ENCODE data around the gene UST. TPM values are rescaled to one million over a fixed set of nuclear protein-coding genes. Genes with fewer than 3 reads are reported as not detected.
"Not testable (repeated sequence)": the region's sequence is repeated elsewhere in the genome, so short reads cannot be mapped to it uniquely, and the experiment has no call there.

UST gene
- total RNA-seq, 2 donors from 2014 or later: 1.6 to 3.0 TPM

- H3K27me3 Mint-ChIP-seq: peaks cover 2 to 8% of the 10 kb centered on the region in 2 donors
- H3K36me3 Mint-ChIP-seq: no peaks in the 10 kb centered on the region
- no peak overlapping the region for H3K27ac Mint-ChIP-seq
- H3K9me3 Mint-ChIP-seq: no peaks in the 10 kb centered on the region
- DNase-seq (ENCODE audit: low spot score) (peak; percentile 78), ATAC-seq (peak; percentile 76 to 88)
- no peak overlapping the region for H3K4me3 Mint-ChIP-seq
- H3K4me1 Mint-ChIP-seq (ENCODE audit: low read depth in 2 of 2): peaks cover 4 to 6% of the 10 kb centered on the region in 2 donors
Measured at GRCh38 chr6:148947621-148948444, 201.0 kb downstream of the UST start.

- Mint-ChIP-seq H3K4me3 (no peak overlapping the region), H3K9me3 (no peaks in the 10 kb centered on the region), H3K36me3 (no peaks in the 10 kb centered on the region), H3K27me3 (peaks cover 2 to 8% of the 10 kb centered on the region in 2 donors), H3K27ac (no peak overlapping the region), H3K4me1 (ENCODE audit: low read depth in 2 of 2) (peaks cover 4 to 6% of the 10 kb centered on the region in 2 donors)
- DNase-seq (ENCODE audit: low spot score) (no peak), ATAC-seq (no peak)
Measured at GRCh38 chr6:148951662-148952061, 204.8 kb downstream of the UST start.

- Mint-ChIP-seq H3K27ac (no peak overlapping the region), H3K9me3 (no peaks in the 10 kb centered on the region), H3K4me1 (ENCODE audit: low read depth in 2 of 2) (peaks cover 4 to 6% of the 10 kb centered on the region in 2 donors), H3K4me3 (no peak overlapping the region), H3K36me3 (no peaks in the 10 kb centered on the region), H3K27me3 (peaks cover 2 to 8% of the 10 kb centered on the region in 2 donors)
- ATAC-seq: no peak
- DNase-seq (ENCODE audit: low spot score): no peak
Measured at GRCh38 chr6:148952147-148953035, 205.6 kb downstream of the UST start.

GRCh38 chr6:148954461-148954860 lies 207.6 kb downstream of the UST start:
- H3K36me3 Mint-ChIP-seq: no peaks in the 10 kb centered on the region
- H3K4me3 Mint-ChIP-seq: no peak overlapping the region
- no peak overlapping the region for H3K27ac Mint-ChIP-seq
- H3K4me1 Mint-ChIP-seq (ENCODE audit: low read depth in 2 of 2): peaks cover 0 to 6% of the 10 kb centered on the region in 2 donors
- ATAC-seq: no peak
- no peaks in the 10 kb centered on the region for H3K9me3 Mint-ChIP-seq
- H3K27me3 Mint-ChIP-seq: peaks cover 0 to 8% of the 10 kb centered on the region in 2 donors
- DNase-seq (ENCODE audit: low spot score): no peak

- H3K4me1 Mint-ChIP-seq (ENCODE audit: low read depth in 2 of 2): peaks cover 0 to 6% of the 10 kb centered on the region in 2 donors
- no peak overlapping the region for H3K27ac Mint-ChIP-seq
- no peaks in the 10 kb centered on the region for H3K9me3 Mint-ChIP-seq
- H3K4me3 Mint-ChIP-seq: no peak overlapping the region
- H3K36me3 Mint-ChIP-seq: no peaks in the 10 kb centered on the region
- peaks cover 0 to 8% of the 10 kb centered on the region in 2 donors for H3K27me3 Mint-ChIP-seq
- DNase-seq (ENCODE audit: low spot score) (no peak), ATAC-seq (peak in 1 of 2 donors; percentile 6)
Measured at GRCh38 chr6:148954934-148955333, 208.1 kb downstream of the UST start.

- no peak overlapping the region for H3K4me3 Mint-ChIP-seq
- H3K27ac Mint-ChIP-seq: no peak overlapping the region
- peaks cover 0 to 4% of the 10 kb centered on the region in 2 donors for H3K27me3 Mint-ChIP-seq
- H3K9me3 Mint-ChIP-seq: no peaks in the 10 kb centered on the region
- H3K4me1 Mint-ChIP-seq (ENCODE audit: low read depth in 2 of 2): peaks cover 0 to 4% of the 10 kb centered on the region in 2 donors
- ATAC-seq: no peak
- H3K36me3 Mint-ChIP-seq: no peaks in the 10 kb centered on the region
- no peak for DNase-seq (ENCODE audit: low spot score)
Measured at GRCh38 chr6:148955441-148955840, 208.6 kb downstream of the UST start.

- H3K36me3 Mint-ChIP-seq; H3K4me1 Mint-ChIP-seq (ENCODE audit: low read depth in 2 of 2); H3K27me3 Mint-ChIP-seq; H3K4me3 Mint-ChIP-seq; H3K27ac Mint-ChIP-seq; H3K9me3 Mint-ChIP-seq; ATAC-seq; DNase-seq (ENCODE audit: low spot score): not testable (repeated sequence)
Measured at GRCh38 chr6:148956163-148956562, 209.3 kb downstream of the UST start.

- H3K27ac Mint-ChIP-seq: no peak overlapping the region
- H3K36me3 Mint-ChIP-seq: no peaks in the 10 kb centered on the region
- peaks cover 0 to 3% of the 10 kb centered on the region in 2 donors for H3K4me1 Mint-ChIP-seq (ENCODE audit: low read depth in 2 of 2)
- DNase-seq (ENCODE audit: low spot score) (no peak), ATAC-seq (no peak)
- no peaks in the 10 kb centered on the region for H3K9me3 Mint-ChIP-seq
- no peaks in the 10 kb centered on the region for H3K27me3 Mint-ChIP-seq
- no peak overlapping the region for H3K4me3 Mint-ChIP-seq
Measured at GRCh38 chr6:148957752-148958151, 210.9 kb downstream of the UST start.

- DNase-seq (ENCODE audit: low spot score): no peak
- Mint-ChIP-seq H3K36me3 (no peaks in the 10 kb centered on the region), H3K27ac (no peak overlapping the region), H3K27me3 (no peaks in the 10 kb centered on the region), H3K9me3 (no peaks in the 10 kb centered on the region), H3K4me3 (no peak overlapping the region), H3K4me1 (ENCODE audit: low read depth in 2 of 2) (peaks cover 0 to 5% of the 10 kb centered on the region in 2 donors)
- ATAC-seq: no peak
Measured at GRCh38 chr6:148959008-148959407, 212.2 kb downstream of the UST start.

- Mint-ChIP-seq H3K4me3 (no peak overlapping the region), H3K27ac (no peak overlapping the region), H3K4me1 (ENCODE audit: low read depth in 2 of 2) (peaks cover 0 to 5% of the 10 kb centered on the region in 2 donors), H3K36me3 (no peaks in the 10 kb centered on the region), H3K27me3 (no peaks in the 10 kb centered on the region), H3K9me3 (no peaks in the 10 kb centered on the region)
- DNase-seq (ENCODE audit: low spot score) (no peak), ATAC-seq (no peak)
Measured at GRCh38 chr6:148959501-148959900, 212.7 kb downstream of the UST start.

- no peak for DNase-seq (ENCODE audit: low spot score)
- no peak overlapping the region for H3K27ac Mint-ChIP-seq
- no peaks in the 10 kb centered on the region for H3K36me3 Mint-ChIP-seq
- H3K9me3 Mint-ChIP-seq: no peaks in the 10 kb centered on the region
- no peak for ATAC-seq
- H3K27me3 Mint-ChIP-seq: no peaks in the 10 kb centered on the region
- H3K4me1 Mint-ChIP-seq (ENCODE audit: low read depth in 2 of 2): peaks cover 0 to 5% of the 10 kb centered on the region in 2 donors
- H3K4me3 Mint-ChIP-seq: no peak overlapping the region
Measured at GRCh38 chr6:148962854-148963515, 216.2 kb downstream of the UST start.

GRCh38 chr6:148963738-148964137 lies 216.9 kb downstream of the UST start:
- no peaks in the 10 kb centered on the region for H3K36me3 Mint-ChIP-seq
- H3K27me3 Mint-ChIP-seq: no peaks in the 10 kb centered on the region
- ATAC-seq (no peak), DNase-seq (ENCODE audit: low spot score) (no peak)
- no peak overlapping the region for H3K27ac Mint-ChIP-seq
- no peak overlapping the region for H3K4me3 Mint-ChIP-seq
- H3K9me3 Mint-ChIP-seq: no peaks in the 10 kb centered on the region
- H3K4me1 Mint-ChIP-seq (ENCODE audit: low read depth in 2 of 2): peaks cover 0 to 5% of the 10 kb centered on the region in 2 donors

GRCh38 chr6:148964467-148964866 lies 217.6 kb downstream of the UST start:
- Mint-ChIP-seq H3K4me3 (no peak overlapping the region), H3K27me3 (no peaks in the 10 kb centered on the region), H3K4me1 (ENCODE audit: low read depth in 2 of 2) (peaks cover 0 to 2% of the 10 kb centered on the region in 2 donors), H3K36me3 (no peaks in the 10 kb centered on the region), H3K27ac (no peak overlapping the region), H3K9me3 (no peaks in the 10 kb centered on the region)
- ATAC-seq: no peak
- DNase-seq (ENCODE audit: low spot score): no peak

All from natural killer cell treated with Interleukin-12 subunit alpha and Interleukin-12 subunit beta and Interleukin-15 and Interleukin-18, amount 100 ng/mL, for 72 hours (primary cell).